GM18870 (cell line): ENCODE results near the gene PILRA.
"Not testable (repeated sequence)": the region's sequence is repeated elsewhere in the genome, so short reads cannot be mapped to it uniquely, and the experiment has no call there.

Experiments used
- ATAC-seq: cut with Tn5 transposase; IDR thresholded peaks from one replicate; pipeline ENCODE4 v1.9.1; 2021; ENCODE audit warnings: moderate library complexity; ENCODE audit not compliant: unreplicated experiment

The PILRA gene

DNA sequence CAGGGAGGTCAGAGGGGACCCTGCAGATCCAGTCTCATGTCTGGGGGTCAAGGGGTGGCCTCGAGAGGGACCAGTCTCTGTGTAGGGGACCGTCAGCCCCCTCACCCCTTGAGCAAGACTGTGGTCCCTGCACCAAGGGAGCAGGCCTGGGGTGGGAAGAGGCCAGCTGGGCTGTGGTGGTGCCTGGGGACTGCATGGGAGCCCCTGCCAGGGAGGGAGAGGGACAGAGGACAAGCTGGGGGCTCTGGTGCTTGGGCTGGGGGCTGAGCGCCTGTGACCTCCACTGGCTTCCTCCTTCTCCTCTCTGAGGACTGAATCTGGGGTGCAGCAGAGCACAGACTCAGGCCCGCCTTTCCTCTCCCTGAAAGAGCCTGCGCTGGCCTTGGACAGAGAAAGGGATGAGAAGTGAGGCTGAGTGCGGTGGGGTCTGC, 16.1 kb upstream of the PILRA start:
- no peak for ATAC-seq

DNA sequence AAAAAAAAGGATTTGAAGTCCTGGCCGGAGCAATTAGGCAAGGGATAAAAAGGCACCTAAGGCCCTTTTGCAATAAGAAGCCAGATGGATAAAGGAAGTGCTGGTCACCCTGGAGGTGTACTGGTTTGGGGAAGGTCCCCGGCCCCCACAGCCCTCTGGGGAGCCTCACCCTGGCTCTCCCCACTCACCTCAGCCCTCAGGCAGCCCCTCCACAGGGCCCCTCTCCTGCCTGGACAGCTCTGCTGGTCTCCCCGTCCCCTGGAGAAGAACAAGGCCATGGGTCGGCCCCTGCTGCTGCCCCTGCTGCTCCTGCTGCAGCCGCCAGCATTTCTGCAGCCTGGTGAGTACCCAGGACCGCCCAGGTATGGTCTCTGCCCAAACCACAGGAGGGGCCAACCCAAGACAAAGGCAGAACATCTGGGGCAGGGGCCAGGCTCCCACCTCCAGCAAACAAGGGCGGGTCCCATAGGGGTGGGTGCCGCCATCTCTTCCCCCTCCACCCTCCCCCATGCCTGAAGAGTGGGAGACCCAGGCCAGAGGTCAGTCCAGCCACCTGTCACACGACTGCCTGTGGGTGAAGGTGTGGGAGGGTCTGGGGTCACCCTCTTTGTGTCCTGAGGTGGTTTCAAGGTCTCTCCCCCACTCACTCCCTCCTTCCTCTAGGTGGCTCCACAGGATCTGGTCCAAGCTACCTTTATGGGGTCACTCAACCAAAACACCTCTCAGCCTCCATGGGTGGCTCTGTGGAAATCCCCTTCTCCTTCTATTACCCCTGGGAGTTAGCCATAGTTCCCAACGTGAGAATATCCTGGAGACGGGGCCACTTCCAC, 15.0 kb upstream of the PILRA start, which contains the start of gene PILRB:
TSS of gene PILRB (plus strand) at position 91 of the 830 bp plus-strand sequence. CDS start at position 277, 186 bp downstream.
- no peak for ATAC-seq

DNA sequence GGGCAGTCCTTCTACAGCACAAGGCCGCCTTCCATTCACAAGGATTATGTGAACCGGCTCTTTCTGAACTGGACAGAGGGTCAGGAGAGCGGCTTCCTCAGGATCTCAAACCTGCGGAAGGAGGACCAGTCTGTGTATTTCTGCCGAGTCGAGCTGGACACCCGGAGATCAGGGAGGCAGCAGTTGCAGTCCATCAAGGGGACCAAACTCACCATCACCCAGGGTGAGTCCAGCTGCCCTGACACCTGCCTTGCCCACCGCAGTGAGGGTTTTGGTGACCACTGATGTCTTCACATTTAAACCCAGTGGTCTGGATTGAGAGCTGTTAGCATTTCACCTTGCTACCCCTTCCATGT, 14.5 kb upstream of the PILRA start:
- ATAC-seq, result no peak

DNA sequence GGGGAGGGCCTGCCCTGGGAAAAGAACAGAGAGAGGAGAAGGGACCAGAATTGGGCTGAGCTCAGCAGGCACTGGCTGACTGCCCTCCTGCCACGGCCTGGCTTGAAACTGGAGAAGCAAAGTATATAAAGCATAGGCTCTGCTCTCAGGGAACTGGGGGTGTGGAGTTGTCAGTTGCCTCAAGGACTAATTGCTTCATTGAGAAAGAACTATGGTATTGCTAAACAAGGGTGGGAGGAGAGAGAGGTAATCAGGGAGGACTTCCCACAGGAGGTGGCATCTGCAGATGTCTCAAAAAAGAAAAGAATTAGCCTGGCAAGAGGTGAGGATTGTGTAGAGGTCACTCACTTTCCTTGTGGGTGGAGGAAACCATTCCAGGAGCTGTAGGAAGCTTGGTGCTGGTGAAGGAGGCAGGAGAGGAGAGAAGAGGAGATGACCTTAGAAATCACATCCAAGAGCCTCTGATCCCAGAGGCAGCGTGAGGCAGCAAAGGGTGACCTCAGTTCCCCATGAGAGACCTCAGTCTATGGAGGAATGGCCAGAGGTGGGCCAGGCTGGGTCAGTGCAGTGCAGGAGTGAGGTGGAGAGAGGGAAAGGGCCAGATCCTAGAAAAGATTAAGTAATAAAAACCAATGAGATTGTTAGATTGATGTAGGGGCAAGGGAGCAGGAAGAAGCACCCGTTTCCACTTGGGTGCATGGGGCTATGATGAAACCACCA, 13.0 kb upstream of the PILRA start:
- no peak for ATAC-seq

DNA sequence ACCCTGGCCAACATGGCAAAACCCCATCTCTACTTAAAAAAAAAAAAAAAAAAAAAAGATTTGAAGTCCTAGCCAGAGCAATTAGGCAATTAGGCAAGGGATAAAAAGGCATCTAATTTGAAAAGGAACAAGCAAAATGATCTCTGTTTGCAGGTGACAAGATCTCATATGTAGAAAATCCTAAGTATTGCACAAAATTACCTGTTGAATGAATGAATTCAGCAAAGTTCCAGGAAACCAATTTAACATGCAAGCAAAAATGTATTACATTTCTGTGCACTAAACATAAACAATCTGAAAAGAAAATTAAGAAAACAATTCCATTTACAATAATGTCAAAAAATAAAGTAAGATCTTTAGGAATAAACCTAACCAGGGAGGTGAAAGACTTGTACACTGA, 10.2 kb upstream of the PILRA start:
- ATAC-seq, result no peak

DNA sequence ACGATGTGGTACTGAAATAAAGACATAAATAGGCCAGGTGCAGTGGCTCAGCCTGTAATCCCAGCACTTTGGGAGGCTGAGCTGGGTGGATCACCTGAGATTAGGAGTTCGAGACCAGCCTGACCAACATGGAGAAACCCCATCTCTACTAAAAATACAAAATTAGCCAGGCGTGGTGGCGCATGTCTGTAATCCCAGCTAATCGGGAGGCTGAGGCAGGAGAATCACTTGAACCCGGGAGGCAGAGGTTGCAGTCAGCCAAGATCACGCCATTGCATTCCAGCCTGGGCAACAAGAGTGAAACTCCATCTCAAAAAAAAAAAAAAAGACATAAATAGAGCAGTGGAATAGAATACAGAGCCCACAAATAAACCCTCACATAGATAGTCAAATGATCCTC, 9.5 kb upstream of the PILRA start:
- ATAC-seq, result not testable (repeated sequence)

DNA sequence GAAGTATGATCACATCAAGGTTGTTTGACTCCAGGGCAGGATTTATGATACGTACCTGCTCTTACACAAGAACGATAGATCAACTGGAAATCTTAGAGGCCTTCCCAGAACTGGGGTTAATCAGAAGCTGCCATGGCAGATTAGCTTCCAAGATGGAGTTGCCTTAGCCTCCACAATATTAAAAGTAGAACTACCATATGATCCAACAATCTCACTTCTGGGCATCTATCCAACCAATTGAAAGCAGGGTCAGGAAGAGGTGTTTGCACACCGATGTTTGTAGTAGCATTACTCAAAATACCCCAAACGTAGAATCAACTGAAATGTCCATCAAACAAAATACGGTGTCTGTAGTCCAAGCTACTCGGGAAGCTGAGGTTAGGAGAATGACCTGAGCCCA, 8.8 kb upstream of the PILRA start:
- no peak for ATAC-seq

DNA sequence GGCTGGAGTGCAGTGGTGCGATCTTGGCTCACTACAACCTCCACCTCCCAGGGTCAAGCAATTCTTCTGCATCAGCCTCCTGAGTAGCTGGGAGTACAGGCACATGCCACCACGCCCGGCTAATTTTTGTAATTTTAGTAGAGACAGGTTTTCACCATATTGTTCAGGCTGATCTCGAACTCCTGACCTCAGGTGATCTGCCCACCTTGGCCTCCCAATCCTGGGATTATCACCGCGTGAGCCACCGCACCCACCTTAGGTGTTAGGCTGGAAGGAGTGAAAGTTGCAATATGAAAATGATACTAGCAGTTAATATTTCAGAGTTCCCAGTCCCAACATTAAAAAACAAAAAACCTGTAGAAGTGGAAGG, 7.3 kb upstream of the PILRA start:
- not testable (repeated sequence) for ATAC-seq

DNA sequence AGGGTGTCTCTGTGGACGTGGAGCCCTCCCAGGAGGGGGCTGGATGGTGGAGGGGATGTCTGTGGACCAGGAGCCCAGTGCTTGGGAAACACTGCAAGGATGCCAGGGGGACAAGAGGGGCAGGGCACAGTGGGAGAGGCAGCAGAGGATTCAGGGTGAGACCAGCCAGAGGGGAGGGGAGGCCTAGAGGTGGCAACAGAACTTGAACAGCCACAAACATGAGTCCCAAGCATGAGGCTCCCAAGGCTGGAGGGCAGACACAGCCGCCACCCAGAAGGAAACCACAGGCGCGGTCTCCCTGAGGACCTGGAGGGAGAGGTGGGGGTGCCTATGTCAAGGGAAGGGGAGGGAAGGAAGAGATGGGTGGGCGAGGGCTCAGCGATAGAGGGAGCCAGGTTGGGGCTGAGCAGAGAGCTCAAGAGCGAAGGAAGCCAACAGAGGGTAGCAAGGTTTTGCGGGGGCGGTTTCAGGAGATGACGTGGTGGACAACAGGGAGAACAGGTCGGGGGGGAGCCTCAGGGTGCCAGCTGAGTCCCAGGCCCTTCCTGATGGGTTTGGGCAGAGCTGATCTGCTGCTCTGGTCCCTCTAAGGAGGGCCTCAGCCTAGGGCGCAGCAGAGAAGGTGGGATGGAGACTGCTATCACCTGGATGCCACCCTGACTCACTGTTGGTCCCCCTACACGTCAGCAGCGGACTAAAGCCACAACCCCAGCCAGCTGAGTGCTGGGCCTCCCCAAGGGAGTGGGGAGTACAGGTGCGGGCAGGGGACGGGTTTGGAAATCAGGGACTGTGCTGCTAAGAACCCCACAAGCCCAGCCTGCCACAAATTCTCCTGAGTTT, 6.7 kb upstream of the PILRA start:
- ATAC-seq, result no peak

DNA sequence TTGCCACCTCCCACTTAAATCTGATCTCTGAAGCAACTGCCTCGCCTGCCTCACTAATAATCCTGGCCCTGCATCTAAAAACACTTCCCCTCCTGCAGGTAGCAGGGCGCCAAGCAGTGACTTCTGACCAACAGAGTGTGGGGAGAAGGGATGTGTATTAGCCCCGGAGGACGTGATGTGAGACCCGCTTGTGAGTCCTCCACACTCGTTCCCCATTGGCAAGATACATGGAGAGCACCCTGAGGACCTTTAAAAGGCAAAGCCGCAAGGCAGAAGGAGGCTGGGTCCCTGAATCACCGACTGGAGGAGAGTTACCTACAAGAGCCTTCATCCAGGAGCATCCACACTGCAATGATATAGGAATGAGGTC, 6.1 kb upstream of the PILRA start:
- ATAC-seq, result no peak

DNA sequence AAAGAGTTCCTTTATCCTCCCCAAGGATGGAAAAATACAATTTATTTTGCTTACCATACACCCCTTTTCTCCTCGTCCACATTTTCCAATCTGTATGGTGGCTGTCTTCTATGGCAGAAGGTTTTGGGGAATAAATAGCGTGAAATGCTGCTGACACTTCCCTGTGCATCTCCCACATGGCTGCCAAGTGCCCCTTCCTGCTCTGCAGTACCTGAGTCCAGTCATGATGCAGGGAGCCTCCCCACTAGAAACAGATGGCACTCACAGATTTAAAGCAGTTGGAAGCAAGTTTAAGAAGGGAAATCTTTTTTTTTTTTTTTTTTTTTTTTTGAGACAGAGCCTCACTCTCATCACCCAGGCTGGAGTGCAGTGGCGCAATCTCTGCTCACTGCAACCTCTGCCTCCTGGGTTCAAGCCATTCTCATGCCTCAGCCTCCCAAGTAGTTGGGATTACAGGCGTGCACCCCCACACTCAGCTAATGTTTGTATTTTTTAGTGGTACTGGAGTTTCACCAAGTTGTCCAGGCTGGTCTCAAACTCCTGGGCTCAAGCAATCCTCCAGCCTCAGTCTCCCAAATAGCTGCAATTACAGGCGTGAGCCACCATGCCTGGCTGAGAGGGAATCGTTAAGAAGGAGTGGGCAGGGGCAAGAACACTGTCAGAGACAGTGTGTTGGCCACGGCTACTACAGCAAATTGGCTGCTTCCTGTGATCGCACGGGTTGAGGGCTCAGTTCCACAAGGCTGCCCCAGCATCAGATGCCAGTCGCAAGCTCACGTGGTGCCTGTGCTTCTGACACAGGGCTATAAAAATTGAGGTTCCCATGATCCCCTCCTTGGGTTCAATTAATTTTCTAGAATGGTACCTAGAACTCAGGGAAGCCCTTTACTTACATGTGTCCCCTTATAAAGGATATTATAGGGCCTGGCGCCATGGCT, 5.3 kb upstream of the PILRA start:
- ATAC-seq, result no peak

DNA sequence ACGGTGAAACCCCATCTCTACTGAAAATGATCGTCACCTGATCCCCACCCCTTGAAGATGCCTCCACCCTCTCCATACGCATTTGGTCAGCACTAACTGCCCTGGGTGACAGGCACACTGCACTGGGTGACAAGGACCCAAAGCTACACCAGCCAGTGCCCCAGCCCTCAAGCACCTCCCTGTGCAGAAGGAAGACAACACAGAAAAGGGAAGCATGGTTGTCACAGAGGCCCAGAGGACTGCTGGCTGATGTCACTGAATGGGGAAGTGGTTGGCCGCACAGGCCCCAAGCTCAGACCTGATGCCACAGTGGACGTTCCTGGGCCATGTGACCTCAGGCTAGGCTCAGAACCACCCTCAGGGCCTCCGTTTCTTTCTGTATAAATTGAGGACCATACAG, 4.2 kb upstream of the PILRA start:
- peak; percentile 45 for ATAC-seq

DNA sequence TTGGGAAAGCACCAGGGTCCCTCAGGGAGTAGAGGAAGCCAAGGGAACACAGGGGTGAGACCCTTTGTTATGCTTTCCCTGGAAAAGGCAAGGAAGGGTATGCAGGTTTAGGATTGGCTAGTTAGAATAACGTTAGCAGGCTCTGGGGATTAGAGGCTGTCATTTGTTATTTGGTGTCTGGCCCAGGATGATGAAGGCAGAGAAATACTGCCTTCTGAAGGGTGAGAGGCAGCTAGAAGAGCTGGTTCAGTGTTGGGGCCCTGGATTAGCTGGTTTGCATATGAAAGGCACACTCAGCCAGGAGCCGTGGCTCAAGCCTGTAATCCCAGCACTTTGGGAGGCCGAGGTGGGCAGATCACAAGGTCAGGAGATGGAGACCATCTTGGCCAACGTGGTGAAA, 3.0 kb upstream of the PILRA start:
- no peak for ATAC-seq

DNA sequence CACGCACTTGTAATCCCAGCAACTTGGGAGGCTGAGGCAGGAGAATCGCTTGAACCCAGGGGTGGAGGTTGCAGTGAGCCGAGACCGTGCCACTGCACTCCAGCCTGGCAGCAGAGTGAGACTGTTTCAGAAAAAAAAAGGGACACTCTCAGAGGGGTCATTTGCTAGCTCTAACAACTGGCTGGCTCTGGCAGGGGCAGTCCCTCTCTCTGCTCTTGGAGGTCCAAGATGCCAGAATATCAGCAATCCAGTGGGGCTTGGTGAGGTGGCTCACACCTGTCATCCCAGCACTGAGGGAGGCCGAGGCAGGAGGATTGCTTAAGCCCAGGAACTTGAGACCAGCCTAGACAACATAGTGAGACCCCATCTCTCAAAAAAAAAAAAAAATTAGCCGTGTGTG, 2.5 kb upstream of the PILRA start:
- ATAC-seq, result no peak

DNA sequence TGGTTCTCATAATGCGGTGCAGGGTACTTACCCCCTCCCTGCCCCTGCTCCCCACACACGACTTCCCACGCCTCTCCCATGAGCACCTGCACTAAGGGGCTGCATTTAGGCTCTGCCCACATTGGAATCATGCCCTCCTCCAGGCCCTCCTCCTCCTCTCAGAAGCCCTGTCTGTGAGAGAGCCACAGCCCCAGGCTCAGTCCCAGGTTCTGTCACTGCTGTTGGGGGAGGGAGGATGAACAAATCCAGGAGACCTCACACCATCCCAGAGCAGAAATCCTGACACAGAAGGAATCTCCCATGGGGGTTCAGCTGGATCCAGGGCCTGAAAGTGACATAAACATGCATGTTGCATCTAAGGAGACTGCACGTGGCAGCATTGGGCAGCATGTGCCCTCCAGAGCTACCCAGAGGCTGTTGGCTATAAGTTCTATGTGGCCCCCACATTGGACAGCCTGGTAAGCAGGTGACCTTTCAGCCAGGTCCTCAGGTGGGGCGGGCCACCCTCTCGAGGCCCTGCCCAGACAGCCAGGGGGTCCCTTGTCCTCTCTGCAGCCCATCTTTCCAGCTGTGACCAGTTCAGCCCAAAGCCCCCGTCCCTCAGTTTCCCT, 1.6 kb upstream of the PILRA start:
- ATAC-seq, result no peak

DNA sequence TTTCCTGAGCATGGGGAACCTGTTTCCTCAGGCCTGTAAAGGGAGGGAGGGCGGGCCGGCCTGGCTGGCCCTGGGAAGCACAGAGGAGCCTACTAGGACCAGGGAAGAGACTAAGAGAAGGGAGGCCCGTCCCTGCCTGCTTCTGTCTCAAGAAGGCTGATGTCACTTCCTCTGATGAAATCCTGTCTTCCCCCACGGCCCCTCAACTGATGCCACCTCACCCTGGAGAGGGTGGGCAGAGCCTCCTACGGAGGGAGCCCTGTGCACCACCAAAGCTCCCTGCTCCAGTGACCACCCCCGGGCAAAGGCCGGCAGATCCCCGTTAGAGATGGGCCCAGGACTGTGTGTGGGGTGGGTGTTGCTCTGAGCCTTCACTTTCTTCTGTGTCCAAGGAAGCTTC, 1.0 kb upstream of the PILRA start:
- ATAC-seq, result no peak

DNA sequence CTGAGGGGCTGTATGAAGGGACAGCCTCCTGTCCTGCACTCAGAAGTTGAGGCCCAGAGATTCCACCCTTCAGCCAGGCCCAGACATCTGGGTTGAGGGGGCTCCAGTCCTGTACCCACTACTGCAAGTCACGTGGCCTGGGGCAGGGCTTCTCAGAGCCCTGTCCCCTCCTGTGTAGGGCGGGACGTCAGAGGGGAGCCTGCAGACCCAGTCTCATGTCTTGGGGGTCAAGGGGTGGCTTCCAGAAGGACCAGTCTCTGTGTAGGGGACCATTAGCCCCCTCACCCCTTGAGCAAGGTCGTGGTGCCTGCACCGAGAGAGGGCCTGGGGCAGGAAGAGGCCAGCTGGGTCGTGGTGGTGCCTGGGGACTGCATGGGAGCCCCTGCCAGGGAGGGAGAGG, 593 bp upstream of the PILRA start:
- no peak for ATAC-seq

DNA sequence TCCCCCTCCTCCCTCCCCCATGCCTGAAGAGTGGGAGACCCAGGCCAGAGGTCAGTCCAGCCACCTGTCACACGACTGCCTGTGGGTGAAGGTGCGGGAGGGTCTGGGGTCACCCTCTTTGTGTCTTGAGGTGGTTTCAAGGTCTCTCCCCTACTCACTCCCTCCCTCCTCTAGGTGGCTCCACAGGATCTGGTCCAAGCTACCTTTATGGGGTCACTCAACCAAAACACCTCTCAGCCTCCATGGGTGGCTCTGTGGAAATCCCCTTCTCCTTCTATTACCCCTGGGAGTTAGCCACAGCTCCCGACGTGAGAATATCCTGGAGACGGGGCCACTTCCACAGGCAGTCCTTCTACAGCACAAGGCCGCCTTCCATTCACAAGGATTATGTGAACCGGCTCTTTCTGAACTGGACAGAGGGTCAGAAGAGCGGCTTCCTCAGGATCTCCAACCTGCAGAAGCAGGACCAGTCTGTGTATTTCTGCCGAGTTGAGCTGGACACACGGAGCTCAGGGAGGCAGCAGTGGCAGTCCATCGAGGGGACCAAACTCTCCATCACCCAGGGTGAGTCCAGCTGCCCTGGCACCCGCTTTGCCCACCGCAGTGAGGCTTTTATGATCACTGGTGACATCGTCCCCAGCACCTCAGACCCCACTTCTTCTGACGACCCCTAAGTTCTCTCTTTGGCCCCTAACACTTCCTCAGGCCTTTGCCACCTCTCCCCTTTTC, 747 bp downstream of the PILRA start:
- ATAC-seq, result not testable (repeated sequence)

DNA sequence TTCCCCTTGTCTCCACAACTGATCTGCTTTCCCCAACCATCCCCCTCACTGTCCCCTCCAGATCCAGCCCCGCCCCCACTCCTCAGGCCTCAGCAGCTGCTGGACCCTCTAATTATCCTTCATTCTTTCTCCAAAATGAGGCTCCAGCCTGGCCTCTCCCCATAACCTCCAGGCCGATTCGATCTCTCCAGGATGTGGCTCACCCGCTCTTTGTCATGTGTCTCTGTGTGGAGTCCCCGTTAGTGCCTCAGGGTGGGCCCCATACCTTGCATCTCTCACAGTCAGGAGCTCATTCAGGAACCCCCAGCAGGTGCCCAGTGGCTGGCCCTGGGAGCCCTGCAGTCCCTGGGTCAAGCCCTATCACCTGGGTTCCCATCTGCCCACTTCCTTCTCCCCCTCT, 1.3 kb downstream of the PILRA start:
- no peak for ATAC-seq
